ENCODE measurements around the gene DNAJC17.

DNAJC17 gene

GRCh38 chr15:40766906-40767837 lies 40.1 kb downstream of the DNAJC17 start:
- no peak for DNase-seq (ENCODE audit: low spot score)

- no peak for DNase-seq (ENCODE audit: low spot score)
These were observed 41.0 kb downstream of the DNAJC17 start for GRCh38 chr15:40766194-40766815.

- no peak for DNase-seq (ENCODE audit: low spot score)
These were observed 42.6 kb downstream of the DNAJC17 start for GRCh38 chr15:40764629-40765103.

GRCh38 chr15:40763801-40764628 lies 43.3 kb downstream of the DNAJC17 start, which contains the start of gene GCHFR:
TSS of gene GCHFR (plus strand) at chr15:40764068. CDS start at chr15:40764181, 113 bp downstream.
- DNase-seq (ENCODE audit: low spot score): peak; percentile 84

- peak; percentile 84 for DNase-seq (ENCODE audit: low spot score)
These were observed 44.1 kb downstream of the DNAJC17 start for GRCh38 chr15:40762919-40763800.

GRCh38 chr15:40759961-40760360 lies 47.3 kb downstream of the DNAJC17 start:
- DNase-seq (ENCODE audit: low spot score): no peak

- DNase-seq (ENCODE audit: low spot score): no peak
These were observed 50.3 kb downstream of the DNAJC17 start for GRCh38 chr15:40756938-40757337.

GRCh38 chr15:40755812-40756208 lies 51.5 kb downstream of the DNAJC17 start:
- DNase-seq (ENCODE audit: low spot score): no peak

- DNase-seq (ENCODE audit: low spot score): peak; percentile 93
These were observed 52.1 kb downstream of the DNAJC17 start, which contains the start of gene RMDN3 for GRCh38 chr15:40754883-40755811. TSS of gene RMDN3 (minus strand) at chr15:40755254. CDS start at chr15:40754783, 471 bp downstream.

GRCh38 chr15:40754574-40754882 lies 52.7 kb downstream of the DNAJC17 start:
- no peak for DNase-seq (ENCODE audit: low spot score)

GRCh38 chr15:40751745-40752144 lies 55.5 kb downstream of the DNAJC17 start:
- no peak for DNase-seq (ENCODE audit: low spot score)

- no peak for DNase-seq (ENCODE audit: low spot score)
These were observed 56.4 kb downstream of the DNAJC17 start for GRCh38 chr15:40750885-40751284.

- no peak for DNase-seq (ENCODE audit: low spot score)
These were observed 58.1 kb downstream of the DNAJC17 start for GRCh38 chr15:40749151-40749630.

GRCh38 chr15:40747685-40748631 lies 59.3 kb downstream of the DNAJC17 start:
- DNase-seq (ENCODE audit: low spot score): no peak

- no peak for DNase-seq (ENCODE audit: low spot score)
These were observed 60.3 kb downstream of the DNAJC17 start for GRCh38 chr15:40746916-40747418.

- DNase-seq (ENCODE audit: low spot score): no peak
These were observed 62.5 kb downstream of the DNAJC17 start for GRCh38 chr15:40744815-40745152.

GRCh38 chr15:40743921-40744814 lies 63.1 kb downstream of the DNAJC17 start:
- no peak for DNase-seq (ENCODE audit: low spot score)

GRCh38 chr15:40743485-40743901 lies 63.8 kb downstream of the DNAJC17 start:
- no peak for DNase-seq (ENCODE audit: low spot score)
